Measurements from ENCODE around the gene LTB.
A peak's percentile ranks its signal among the peaks of the same experiment; 100 is the strongest.

LTB gene

GRCh38 chr6:31582230-31582643, at the start of gene LTB:
Gene LTB (minus strand): TSS chr6:31582424. CDS start chr6:31582417, 7 bp downstream.
- no peak for DNase-seq (ENCODE audit: low read depth)

- no peak for DNase-seq (ENCODE audit: low read depth)
Observed at GRCh38 chr6:31631681-31632278, 49.6 kb upstream of the LTB start.

DNA sequence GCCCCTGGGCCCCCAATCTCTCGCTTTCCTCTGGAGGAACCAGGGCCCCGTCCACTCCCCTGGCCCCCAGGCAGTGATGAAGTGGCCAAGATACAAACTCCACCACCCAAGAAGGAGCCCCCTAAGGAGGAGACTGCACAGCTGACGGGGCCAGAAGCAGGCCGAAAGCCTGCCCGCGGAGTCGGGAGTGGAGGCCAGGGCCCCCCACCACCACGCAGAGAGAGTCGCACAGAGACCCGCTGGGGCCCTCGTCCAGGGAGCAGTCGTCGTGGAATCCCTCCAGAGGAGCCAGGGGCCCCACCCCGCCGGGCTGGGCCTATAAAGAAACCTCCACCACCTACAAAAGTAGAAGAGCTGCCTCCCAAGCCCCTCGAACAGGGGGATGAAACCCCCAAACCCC, 49.0 kb upstream of the LTB start:
- no peak for DNase-seq (ENCODE audit: low read depth)

GRCh38 chr6:31630177-31630934, 48.1 kb upstream of the LTB start:
- DNase-seq (ENCODE audit: low read depth): no peak

- DNase-seq (ENCODE audit: low read depth): no peak
Observed at GRCh38 chr6:31629014-31629413, 46.8 kb upstream of the LTB start.

- DNase-seq (ENCODE audit: low read depth): no peak
Observed at GRCh38 chr6:31627690-31628287, 45.6 kb upstream of the LTB start.

- DNase-seq (ENCODE audit: low read depth): no peak
Observed at GRCh38 chr6:31626952-31627351, 44.7 kb upstream of the LTB start.

- DNase-seq (ENCODE audit: low read depth): no peak
Observed at GRCh38 chr6:31624070-31624469, 41.8 kb upstream of the LTB start.

DNA sequence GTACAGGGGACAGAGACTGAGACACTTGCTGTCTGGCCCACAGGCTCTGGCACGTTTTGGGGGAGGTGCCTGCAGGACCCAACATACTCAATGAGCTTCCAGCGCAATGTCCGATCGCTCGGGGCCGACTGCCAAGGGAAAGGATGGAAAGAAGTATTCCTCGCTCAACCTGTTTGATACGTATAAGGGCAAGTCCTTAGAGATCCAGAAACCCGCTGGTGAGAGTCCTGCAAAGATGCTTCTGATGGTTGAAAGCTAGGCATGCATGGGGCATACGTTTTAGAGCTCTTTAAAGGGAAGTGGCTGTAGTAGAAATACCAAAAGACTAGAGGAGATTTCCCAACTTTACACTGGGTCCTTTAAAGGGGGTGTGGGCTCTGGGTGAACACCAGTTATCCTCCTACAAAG, 40.5 kb upstream of the LTB start:
- no peak for DNase-seq (ENCODE audit: low read depth)

- DNase-seq (ENCODE audit: low read depth): no peak
Observed at GRCh38 chr6:31621991-31622390, 39.8 kb upstream of the LTB start.

- no peak for DNase-seq (ENCODE audit: low read depth)
Observed at GRCh38 chr6:31621320-31621939, 39.2 kb upstream of the LTB start.

DNA sequence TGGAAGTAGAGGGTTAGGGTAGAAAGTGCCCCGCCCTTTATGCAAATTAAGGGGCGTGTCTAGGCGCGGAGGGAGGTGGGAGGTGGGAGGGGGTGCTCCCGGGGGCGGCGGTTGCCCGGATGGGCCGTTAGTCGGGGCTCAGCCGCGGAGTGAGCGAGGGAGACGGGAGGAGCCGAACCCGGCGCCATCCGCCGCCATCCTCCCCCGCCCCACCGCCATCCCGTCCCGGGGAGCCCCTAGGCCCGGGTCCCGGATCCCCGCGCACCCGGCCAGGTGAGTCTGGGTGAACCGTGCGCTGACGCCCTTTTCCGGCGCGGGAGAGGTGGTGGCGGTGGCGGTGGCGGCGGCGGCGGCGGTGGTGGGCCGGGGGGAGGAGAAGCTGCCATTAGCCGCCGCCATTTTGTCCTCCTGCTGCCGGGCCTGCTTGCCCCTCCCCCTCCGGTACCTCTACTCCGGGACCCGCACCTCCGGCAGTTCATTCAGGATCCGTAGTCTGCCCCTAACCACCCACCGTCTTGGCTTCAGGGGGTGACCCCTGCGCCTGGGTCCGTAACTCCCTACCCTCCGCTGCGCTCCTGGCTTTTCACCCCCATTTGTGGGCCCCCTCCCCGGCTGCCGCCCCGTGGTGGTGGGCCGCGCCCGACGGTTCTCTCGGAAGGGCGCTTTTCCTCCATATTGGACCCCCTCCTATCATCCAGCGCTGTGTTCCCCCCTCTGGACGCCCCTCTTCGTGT, 38.5 kb upstream of the LTB start, which contains the start of gene PRRC2A:
TSS of gene PRRC2A (plus strand) at position 130 of the 734 bp plus-strand sequence. CDS start 2,075 bp downstream, outside the sequence.
- no peak for DNase-seq (ENCODE audit: low read depth)

DNA sequence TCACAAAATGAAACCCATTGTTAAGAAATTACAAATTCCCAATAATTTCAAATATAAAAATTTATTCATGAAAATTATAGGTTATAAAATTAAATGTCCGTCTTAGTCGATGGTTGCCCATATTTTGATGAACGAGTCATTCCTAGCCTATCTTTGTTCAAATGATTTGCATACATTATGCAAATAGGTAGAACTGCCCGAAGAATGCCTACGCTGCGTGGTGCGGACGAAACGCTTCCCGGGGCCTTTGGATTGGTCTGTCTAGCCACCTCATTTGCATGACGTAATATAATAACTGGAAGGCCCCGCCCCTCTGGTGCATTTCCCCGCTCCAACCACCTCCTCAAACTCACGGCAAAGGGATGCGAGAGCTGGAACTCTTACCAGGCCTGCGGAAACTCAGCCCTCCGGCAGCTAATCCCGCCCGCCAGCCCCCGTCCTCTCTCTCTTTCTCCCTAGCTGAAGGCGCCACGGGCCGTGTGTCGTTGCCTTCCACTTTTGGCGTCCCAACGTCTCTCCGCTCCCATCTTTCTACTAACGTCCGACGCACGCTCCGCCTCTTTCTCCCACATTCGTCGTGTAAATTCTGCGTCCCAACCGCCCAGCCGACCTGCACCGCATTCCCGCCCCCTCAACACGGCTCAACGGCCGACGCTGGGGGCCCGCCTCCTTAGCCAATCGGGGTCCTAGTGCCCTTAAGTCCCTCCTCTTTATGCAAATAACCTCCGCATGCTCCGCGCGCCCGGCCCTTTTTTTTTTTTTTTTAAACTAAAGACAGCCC, 37.8 kb upstream of the LTB start:
- peak; percentile 96 for DNase-seq (ENCODE audit: low read depth)

DNA sequence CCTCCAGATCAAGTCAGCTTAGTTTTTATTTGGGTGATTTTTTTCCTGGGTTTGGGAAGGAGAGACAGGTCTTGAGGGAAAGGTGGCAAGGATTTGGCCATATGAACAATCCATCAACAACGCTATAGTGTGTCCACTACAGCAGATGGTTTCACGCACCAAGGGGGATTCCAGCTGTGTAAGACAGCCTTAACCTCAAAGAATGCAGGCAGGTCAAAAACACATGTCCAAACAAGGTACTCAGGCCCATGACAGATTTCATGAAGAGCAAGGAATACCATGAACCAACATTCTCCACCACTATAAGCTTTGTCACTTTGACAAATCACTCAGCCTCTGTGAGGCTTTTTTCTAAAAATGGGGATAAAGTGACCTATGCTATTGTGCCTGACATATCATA, 34.8 kb upstream of the LTB start:
- DNase-seq (ENCODE audit: low read depth): no peak

DNA sequence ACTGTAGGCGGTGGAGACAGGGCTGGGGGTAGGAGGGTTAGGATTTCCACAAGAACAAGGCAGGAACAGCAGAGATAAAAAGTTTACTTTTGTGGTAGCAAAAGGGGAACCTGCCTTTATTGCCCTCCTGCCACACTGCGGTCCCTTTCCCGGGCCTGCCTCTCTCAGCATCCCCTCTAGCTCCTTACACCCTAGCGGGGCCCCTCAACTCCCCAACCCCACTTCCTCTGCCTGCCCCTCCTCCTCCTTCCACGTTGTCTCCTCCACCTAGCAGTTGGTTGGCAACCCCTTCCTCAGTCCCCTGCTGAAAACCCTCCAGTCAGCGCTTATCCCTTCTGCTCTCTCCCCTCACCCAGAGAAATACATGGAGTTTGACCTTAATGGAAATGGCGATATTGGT, 33.5 kb upstream of the LTB start:
- no peak for DNase-seq (ENCODE audit: low read depth)

DNA sequence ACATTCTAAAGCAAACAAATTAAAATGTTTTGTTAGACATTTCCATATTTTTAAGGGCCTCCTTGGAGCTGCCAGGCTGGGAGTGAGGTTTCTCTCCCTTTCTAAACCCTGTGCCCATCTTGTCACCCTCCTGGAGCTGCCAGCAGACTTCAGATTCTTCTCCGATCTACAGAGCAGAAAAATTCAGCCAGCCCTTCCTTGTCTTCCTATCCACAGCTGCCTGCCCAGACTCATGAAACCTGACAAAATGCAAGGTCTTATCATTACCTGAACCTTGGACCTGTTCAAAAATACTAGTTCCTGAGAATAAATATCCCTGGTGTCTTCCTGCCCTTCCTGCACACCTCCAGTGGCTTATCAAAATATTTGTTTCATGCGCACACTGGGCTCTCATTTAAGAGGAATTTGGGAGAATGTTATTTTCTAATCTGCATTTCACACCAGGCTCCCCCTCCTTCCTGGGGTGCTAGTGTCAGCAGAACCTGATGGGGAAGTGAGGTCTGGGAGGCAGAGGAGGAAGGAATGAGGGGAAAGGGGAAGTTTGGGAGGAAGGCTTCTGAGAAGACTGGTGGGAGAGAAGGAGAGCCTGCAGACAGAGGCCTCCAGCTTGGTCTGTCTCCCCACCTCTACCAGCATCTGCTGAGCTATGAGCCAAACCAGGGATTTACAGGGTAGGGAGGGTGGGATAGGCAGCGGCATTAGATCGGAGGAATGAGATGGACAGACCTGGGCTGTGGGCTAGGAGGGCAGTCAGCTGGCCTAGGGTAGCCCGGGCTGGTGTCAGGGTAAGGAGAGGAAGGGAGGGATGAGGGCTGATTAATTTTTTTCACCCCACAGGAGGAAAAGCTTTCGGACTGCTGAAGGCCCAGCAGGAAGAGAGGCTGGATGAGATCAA, 32.7 kb upstream of the LTB start, which contains the start of gene AIF1:
TSS of gene AIF1 (plus strand) at position 551 of the 895 bp plus-strand sequence. CDS start at position 647, 96 bp downstream.
- no peak for DNase-seq (ENCODE audit: low read depth)

GRCh38 chr6:31614075-31614619, 31.9 kb upstream of the LTB start:
- DNase-seq (ENCODE audit: low read depth): no peak

DNA sequence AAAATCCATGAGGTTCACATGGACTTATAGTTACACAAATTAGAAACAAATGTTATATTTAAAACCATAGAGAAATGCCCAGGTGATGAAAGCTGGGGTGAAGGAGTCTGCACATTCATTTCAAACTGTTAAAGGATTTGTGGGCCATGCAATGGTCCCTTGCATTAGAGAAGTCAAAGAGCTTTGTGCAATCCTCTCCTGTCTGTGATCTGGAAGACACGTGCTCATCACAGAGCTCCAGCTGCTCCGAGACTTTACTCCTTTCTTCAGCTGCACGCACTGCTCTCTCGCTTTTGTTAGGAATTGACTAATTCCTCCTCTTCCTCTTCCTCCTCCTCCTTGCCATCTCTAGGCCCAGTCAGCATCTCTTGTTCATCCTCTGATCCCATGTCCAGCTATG, 28.7 kb upstream of the LTB start:
- no peak for DNase-seq (ENCODE audit: low read depth)

- no peak for DNase-seq (ENCODE audit: low read depth)
Observed at GRCh38 chr6:31609519-31610406, 27.5 kb upstream of the LTB start.
